Astrocyte (in vitro differentiated cells and primary cell): ENCODE data around the gene PSMG3. TPM values are rescaled to one million over a fixed set of nuclear protein-coding genes. Genes with fewer than 3 reads are reported as not detected.
"Not testable (repeated sequence)": the region's sequence is repeated elsewhere in the genome, so short reads cannot be mapped to it uniquely, and the experiment has no call there.

ENCODE experiments used
- DNase-seq: peaks from one replicate; pipeline ENCODE4 v3.0.0-alpha.2; 2010; ENCODE audit warnings: low read depth
- FAIRE-seq: peaks from 2 replicates; lab custom pipeline; 2011; peaks lifted over from hg19 to GRCh38; lab: Jason Lieb, UNC
- H2AFZ ChIP-seq: 2 replicates; pipeline ENCODE4 v1.6.0; 2012; ENCODE audit warnings: low read depth, low read length, inconsistent platforms
- H3K27ac ChIP-seq: 2 replicates; pipeline ENCODE4 v1.5.1; 2011; ENCODE audit warnings: low read depth, low read length, inconsistent platforms
- H3K27me3 ChIP-seq: 2 replicates; pipeline ENCODE4 v1.6.0; 2011; ENCODE audit warnings: low read length, inconsistent platforms; ENCODE audit not compliant: insufficient read depth
- H3K36me3 ChIP-seq: 2 replicates; pipeline ENCODE4 v1.5.1; 2011; ENCODE audit warnings: low read length, inconsistent platforms; ENCODE audit not compliant: insufficient read depth
- H3K4me1 ChIP-seq: 2 replicates; pipeline ENCODE4 v1.5.1; 2011; ENCODE audit warnings: low read length, inconsistent platforms; ENCODE audit not compliant: insufficient read depth
- H3K4me2 ChIP-seq: 2 replicates; pipeline ENCODE4 v1.6.0; 2012; ENCODE audit warnings: low read length, inconsistent platforms
- H3K4me3 ChIP-seq: 2 replicates; pipeline ENCODE4 v1.5.1; 2011; ENCODE audit warnings: low read depth, mild to moderate bottlenecking, low read length, inconsistent platforms; ENCODE audit not compliant: insufficient read depth
- H3K79me2 ChIP-seq: 2 replicates; pipeline ENCODE4 v1.6.0; 2012; ENCODE audit warnings: mild to moderate bottlenecking, low read length, inconsistent platforms; ENCODE audit not compliant: insufficient read depth
- H3K9ac ChIP-seq: 2 replicates; pipeline ENCODE4 v1.6.0; 2012; ENCODE audit warnings: mild to moderate bottlenecking, low read length, inconsistent platforms
- H3K9me3 ChIP-seq: 2 replicates; pipeline ENCODE4 v1.5.1; 2012; ENCODE audit warnings: low read depth, mild to moderate bottlenecking, low read length, inconsistent platforms; ENCODE audit not compliant: insufficient read depth
- H4K20me1 ChIP-seq: 2 replicates; pipeline ENCODE4 v1.6.0; 2012; ENCODE audit warnings: low read length, inconsistent platforms; ENCODE audit not compliant: insufficient read depth
- H3K27ac Mint-ChIP-seq: one replicate; pipeline ENCODE4 v1.8.0; 2021; ENCODE audit warnings: mild to moderate bottlenecking, mixed read lengths; ENCODE audit not compliant: unreplicated experiment
- H3K27me3 Mint-ChIP-seq: one replicate; pipeline ENCODE4 v1.8.0; 2021; ENCODE audit warnings: low read depth, mixed read lengths; ENCODE audit not compliant: unreplicated experiment
- H3K36me3 Mint-ChIP-seq: one replicate; pipeline ENCODE4 v1.8.0; 2021; ENCODE audit warnings: low read depth, mixed read lengths; ENCODE audit not compliant: unreplicated experiment
- H3K4me1 Mint-ChIP-seq: one replicate; pipeline ENCODE4 v1.8.0; 2021; ENCODE audit warnings: low read depth, mixed read lengths; ENCODE audit not compliant: unreplicated experiment
- H3K4me3 Mint-ChIP-seq: one replicate; pipeline ENCODE4 v1.8.0; 2021; ENCODE audit warnings: mild to moderate bottlenecking, moderate library complexity, mixed read lengths; ENCODE audit not compliant: unreplicated experiment
- H3K9me3 Mint-ChIP-seq: one replicate; pipeline ENCODE4 v1.8.0; 2021; ENCODE audit warnings: mild to moderate bottlenecking, mixed read lengths; ENCODE audit not compliant: unreplicated experiment
- EZH2 ChIP-seq: IDR thresholded peaks from 2 replicates; pipeline ENCODE4 v1.6.1; 2012; ENCODE audit warnings: mild to moderate bottlenecking, low read length, inconsistent platforms; ENCODE audit not compliant: insufficient read depth
- total RNA-seq: library from RNA; stranded (reverse); gene quantifications from 2 replicates; pipeline ENCODE4 v1.2.1, GENCODE V29; 2021
- TF ChIP-seq, protein P1 (sequence below): IDR thresholded peaks from 2 replicates; pipeline ENCODE4 v1.5.1; 2011; ENCODE audit warnings: low read depth, mild to moderate bottlenecking, inconsistent platforms, low read length, moderate library complexity; ENCODE audit not compliant: insufficient read depth

PSMG3 gene
- total RNA-seq, 1 donor from 2014 or later, result 30.3 TPM

DNA sequence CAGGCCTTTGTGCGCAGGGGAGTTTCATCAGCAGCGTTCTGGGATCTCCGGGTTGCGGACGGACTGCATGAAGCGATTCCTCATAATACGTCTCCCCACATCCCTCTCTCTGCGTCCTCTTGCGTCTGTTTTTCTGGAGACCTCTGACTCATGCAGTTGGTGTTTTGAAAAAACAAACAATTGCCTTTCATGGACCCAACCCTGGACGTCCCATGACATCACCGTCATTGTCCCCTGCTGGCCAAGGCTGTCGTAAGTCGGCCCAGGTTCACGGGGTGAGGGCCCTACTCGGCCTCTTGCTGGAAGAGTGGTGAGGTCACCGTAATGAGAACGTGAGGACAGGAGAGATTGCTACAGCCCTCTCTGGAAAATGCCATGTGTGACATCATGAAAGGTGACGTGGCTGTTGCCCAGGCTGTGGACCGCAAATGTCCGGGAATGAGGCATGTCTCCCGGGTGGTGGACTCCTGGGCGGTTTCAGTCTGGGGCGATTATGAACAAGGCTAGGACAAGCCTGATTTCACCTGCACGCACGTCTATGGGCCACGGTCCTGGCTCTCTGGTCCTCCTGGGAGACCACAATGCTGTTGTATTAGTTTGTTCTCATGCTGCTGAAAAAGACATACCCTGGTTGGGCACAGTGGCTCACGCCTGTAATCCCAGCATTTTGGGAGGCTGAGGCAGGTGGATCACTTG, 49.1 kb downstream of the PSMG3 start:
- Mint-ChIP-seq H3K4me1 (peaks cover 3% of the 10 kb centered on the region), H3K27me3 (peaks cover 9% of the 10 kb centered on the region), H3K4me3 (no peak overlapping the region), H3K9me3 (peaks cover 12% of the 10 kb centered on the region), H3K36me3 (peaks cover 8% of the 10 kb centered on the region), H3K27ac (peak overlapping the region; percentile 62)
- Histone ChIP-seq H3K36me3 (no peaks in the 10 kb centered on the region), H3K4me2 (peak overlapping the region; percentile 47), H3K9ac (peak overlapping the region; percentile 80), H3K9me3 (peaks cover 5% of the 10 kb centered on the region), H2AFZ (peak overlapping the region; percentile 26), H3K27ac (peak overlapping the region; percentile 91), H3K27me3 (peaks cover 3% of the 10 kb centered on the region), H3K4me3 (no peak overlapping the region), H3K79me2 (no peaks in the 10 kb centered on the region), H3K4me1 (peaks cover 13% of the 10 kb centered on the region), H4K20me1 (no peaks in the 10 kb centered on the region)
- TF ChIP-seq, protein P1, sequence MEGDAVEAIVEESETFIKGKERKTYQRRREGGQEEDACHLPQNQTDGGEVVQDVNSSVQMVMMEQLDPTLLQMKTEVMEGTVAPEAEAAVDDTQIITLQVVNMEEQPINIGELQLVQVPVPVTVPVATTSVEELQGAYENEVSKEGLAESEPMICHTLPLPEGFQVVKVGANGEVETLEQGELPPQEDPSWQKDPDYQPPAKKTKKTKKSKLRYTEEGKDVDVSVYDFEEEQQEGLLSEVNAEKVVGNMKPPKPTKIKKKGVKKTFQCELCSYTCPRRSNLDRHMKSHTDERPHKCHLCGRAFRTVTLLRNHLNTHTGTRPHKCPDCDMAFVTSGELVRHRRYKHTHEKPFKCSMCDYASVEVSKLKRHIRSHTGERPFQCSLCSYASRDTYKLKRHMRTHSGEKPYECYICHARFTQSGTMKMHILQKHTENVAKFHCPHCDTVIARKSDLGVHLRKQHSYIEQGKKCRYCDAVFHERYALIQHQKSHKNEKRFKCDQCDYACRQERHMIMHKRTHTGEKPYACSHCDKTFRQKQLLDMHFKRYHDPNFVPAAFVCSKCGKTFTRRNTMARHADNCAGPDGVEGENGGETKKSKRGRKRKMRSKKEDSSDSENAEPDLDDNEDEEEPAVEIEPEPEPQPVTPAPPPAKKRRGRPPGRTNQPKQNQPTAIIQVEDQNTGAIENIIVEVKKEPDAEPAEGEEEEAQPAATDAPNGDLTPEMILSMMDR, result no peak
- TF ChIP-seq EZH2, result no peak
- no peak for FAIRE-seq
- peak; percentile 90 for DNase-seq

DNA sequence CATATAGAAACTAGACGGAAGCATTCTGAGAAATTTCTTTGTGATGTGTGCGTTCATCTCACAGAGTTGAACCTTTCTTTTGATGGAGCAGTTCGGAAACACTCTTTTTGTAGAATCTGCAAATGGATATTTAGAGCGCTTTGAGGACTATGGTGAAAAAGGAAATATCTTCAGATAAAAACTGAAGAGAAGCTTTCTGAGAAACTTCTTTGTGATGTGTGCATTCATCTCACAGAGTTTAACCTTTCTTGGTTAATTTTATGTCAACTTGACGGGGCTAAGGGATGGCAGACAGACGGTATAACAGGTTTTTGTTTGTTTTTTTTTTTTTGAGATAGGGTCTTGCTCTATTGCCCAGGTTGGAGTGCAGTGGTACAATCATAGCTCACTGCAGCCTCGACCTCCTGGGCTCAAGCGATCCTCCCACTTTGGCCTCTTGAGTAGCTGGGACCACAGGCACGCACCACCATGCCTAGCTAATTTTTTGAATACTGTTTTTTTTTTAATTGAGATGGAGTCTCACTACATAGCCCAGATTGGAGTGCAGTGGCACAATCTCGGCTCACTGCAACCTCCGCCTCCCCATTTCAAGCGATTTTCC, 50.4 kb downstream of the PSMG3 start:
- H3K4me3 ChIP-seq, H3K4me1 Mint-ChIP-seq, H3K36me3 Mint-ChIP-seq, H3K27me3 ChIP-seq, H3K4me3 Mint-ChIP-seq, H3K4me2 ChIP-seq, H3K36me3 ChIP-seq, H2AFZ ChIP-seq, FAIRE-seq, H3K9me3 ChIP-seq, H3K27ac Mint-ChIP-seq, H3K27me3 Mint-ChIP-seq, H3K79me2 ChIP-seq, H3K9ac ChIP-seq, DNase-seq, H4K20me1 ChIP-seq: not testable (repeated sequence)
- peaks cover 17% of the 10 kb centered on the region for H3K4me1 ChIP-seq
- H3K9me3 Mint-ChIP-seq, result peaks cover 12% of the 10 kb centered on the region
- peak overlapping the region; percentile 91 for H3K27ac ChIP-seq

Other genes with a start within 250 kb of the PSMG3 start
- gene MICALL2, start 110.6 kb downstream of the PSMG3 start, total RNA-seq, result 41.5 and 43.4 TPM in 2 replicates
- 81.4 and 81.9 TPM in 2 replicates for gene INTS1, start 65.6 kb downstream of the PSMG3 start, total RNA-seq
- 36.2 and 36.6 TPM in 2 replicates for gene MAFK, start 39.3 kb downstream of the PSMG3 start, total RNA-seq
- 1.8 and 2.1 TPM in 2 replicates for gene TMEM184A, start 13.8 kb downstream of the PSMG3 start, total RNA-seq
- 18.0 and 19.7 TPM in 2 replicates for gene ELFN1, start 100.2 kb upstream of the PSMG3 start, total RNA-seq